MM.1S (cell line): Measurements from ENCODE around the gene ANXA6.

Source experiments
- EZH2 ChIP-seq: fragments of 300-600 bp; sonication (generic); optimal IDR thresholded peaks from 2 replicates; pipeline ENCODE3; 2017; ENCODE audit warnings: low read depth, mild to moderate bottlenecking, antibody characterized with exemption, low read length, mixed read lengths
- EZH2phosphoT487 ChIP-seq: fragments of 300-600 bp; sonication (generic); IDR thresholded peaks from 2 replicates; pipeline ENCODE4 v1.6.1; 2018; ENCODE audit warnings: antibody characterized with exemption, low read length
- TF ChIP-seq, protein P1 (sequence below): fragments of 300-600 bp; sonication (generic); IDR thresholded peaks from 2 replicates; pipeline ENCODE4 v1.5.1; 2016; ENCODE audit warnings: antibody characterized with exemption, low read length, mixed read lengths

- TF ChIP-seq, protein P1, sequence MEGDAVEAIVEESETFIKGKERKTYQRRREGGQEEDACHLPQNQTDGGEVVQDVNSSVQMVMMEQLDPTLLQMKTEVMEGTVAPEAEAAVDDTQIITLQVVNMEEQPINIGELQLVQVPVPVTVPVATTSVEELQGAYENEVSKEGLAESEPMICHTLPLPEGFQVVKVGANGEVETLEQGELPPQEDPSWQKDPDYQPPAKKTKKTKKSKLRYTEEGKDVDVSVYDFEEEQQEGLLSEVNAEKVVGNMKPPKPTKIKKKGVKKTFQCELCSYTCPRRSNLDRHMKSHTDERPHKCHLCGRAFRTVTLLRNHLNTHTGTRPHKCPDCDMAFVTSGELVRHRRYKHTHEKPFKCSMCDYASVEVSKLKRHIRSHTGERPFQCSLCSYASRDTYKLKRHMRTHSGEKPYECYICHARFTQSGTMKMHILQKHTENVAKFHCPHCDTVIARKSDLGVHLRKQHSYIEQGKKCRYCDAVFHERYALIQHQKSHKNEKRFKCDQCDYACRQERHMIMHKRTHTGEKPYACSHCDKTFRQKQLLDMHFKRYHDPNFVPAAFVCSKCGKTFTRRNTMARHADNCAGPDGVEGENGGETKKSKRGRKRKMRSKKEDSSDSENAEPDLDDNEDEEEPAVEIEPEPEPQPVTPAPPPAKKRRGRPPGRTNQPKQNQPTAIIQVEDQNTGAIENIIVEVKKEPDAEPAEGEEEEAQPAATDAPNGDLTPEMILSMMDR, result no peak
- TF ChIP-seq EZH2, result no peak
- no peak for TF ChIP-seq EZH2phosphoT487
Observed at GRCh38 chr5:151132963-151133362, 24.6 kb downstream of the ANXA6 start.
